SH-SY5Y (cell line): Measurements from ENCODE around the gene IFNL4.

Experiments
- GATA2 ChIP-seq: IDR thresholded peaks from 2 replicates; pipeline ENCODE4 v1.6.1; 2011; ENCODE audit warnings: mild to moderate bottlenecking, low read depth, low read length
- GATA3 ChIP-seq: IDR thresholded peaks from 2 replicates; pipeline ENCODE4 v1.6.1; 2011; ENCODE audit warnings: low read depth, mild to moderate bottlenecking, low read length, moderate library complexity

DNA sequence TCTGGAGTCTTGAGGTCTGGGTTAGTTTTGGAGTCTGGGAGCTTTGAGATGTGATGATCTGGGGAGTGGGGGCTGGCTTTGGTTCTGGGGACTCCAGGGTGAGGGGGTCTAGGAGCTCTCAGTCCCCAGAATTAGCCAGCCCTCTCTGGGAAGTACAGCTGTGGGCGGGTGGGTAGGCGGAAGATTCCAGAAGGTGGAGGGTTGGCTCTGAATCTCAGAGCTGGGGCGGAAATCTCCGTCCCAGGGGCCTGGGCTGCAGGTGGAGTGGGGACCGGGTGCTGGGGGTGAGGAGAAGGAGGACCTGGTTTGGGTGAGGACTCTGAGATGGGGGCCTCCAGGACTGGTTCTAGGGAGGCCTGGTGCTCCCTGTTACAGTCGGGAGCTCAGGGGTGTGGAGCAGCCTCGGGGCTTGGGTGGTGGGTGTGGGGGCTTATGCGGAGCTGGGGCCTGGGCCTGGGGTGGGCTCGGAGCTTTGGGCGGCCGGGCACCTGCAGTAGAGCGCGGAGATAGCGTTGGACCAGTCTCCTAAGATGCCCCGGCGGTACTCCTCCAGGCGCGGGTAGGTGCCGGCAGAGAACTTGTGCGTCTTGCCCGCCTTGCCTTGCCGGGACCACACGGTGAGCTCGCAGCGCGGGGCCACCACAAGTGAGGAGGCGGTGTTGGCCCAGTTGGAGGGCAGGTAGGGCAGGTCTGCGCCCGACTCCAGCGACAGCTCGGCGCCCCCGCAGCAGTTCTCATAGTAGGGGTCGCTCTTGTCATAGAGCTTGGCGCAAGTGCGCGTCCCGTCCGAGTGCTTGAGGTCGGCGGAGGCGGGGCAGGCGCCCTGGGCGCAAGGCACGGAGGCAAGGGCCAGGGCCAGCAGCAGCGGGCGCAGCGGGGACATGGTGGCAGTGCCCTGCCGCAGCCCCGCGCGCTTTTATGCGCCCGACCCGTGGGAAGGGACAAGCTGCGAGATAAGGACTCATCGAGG, 45.0 kb downstream of the IFNL4 start, which contains the start of gene SYCN:
- TF ChIP-seq GATA2 = no peak
- TF ChIP-seq GATA3 = no peak
